ENCODE data around the gene DNM3. TPM values are rescaled to one million over a fixed set of nuclear protein-coding genes. Genes with fewer than 3 reads are reported as not detected.

Gene DNM3
- total and polyA plus RNA-seq, 5 donors from 2014 or later: 0.76 to 5.5 (median 1.6) TPM

Other genes with a start within 250 kb of the DNM3 start
- gene MYOCOS, start 219.3 kb upstream of the DNM3 start, total RNA-seq: not detected
- not detected for gene MYOCOS, start 219.3 kb upstream of the DNM3 start, polyA plus RNA-seq
- not detected for gene MYOC, start 188.8 kb upstream of the DNM3 start, total RNA-seq
- gene MYOC, start 188.8 kb upstream of the DNM3 start, polyA plus RNA-seq: not detected
- 23.1 TPM for gene VAMP4, start 99.4 kb upstream of the DNM3 start, total RNA-seq
- 10 to 100 TPM; 16.1 to 25.3 (median 20.9) TPM for gene VAMP4, start 99.4 kb upstream of the DNM3 start, polyA plus RNA-seq
- 17.5 TPM for gene METTL13, start 59.8 kb upstream of the DNM3 start, total RNA-seq
- gene METTL13, start 59.8 kb upstream of the DNM3 start, polyA plus RNA-seq: 10 to 100 TPM; 24.2 to 38.4 (median 32.7) TPM